Sigmoid colon (tissue), 7 donors: ENCODE data around the gene PDE7B. TPM values are rescaled to one million over a fixed set of nuclear protein-coding genes. Genes with fewer than 3 reads are reported as not detected.

Experiments used
- DNase-seq: peaks from one replicate; pipeline ENCODE4 v3.0.0-alpha.2; 2019
- H3K27ac ChIP-seq, 4 donors: fragments of 200-600 bp; sonication (generic); one replicate each; pipeline ENCODE4 v1.5.1; 2016 to 2019; ENCODE audit warnings: mild to moderate bottlenecking in 1 of 4
- H3K27me3 ChIP-seq, 3 donors: fragments of 200-600 bp; sonication (generic); one replicate each; pipeline ENCODE4 v1.5.1; 2019; ENCODE audit warnings: mild to moderate bottlenecking in 1 of 3
- H3K36me3 ChIP-seq, 4 donors: fragments of 200-600 bp; sonication (generic); one replicate each; pipeline ENCODE4 v1.5.1; 2016 to 2019
- H3K4me1 ChIP-seq, 4 donors: fragments of 200-600 bp; sonication (generic); one replicate each; pipeline ENCODE4 v1.5.1; 2017 to 2019
- H3K4me3 ChIP-seq, 4 donors: fragments of 200-600 bp; sonication (generic); one replicate each; pipeline ENCODE4 v1.5.1; 2017 to 2019; ENCODE audit warnings: mild to moderate bottlenecking in 2 of 4, moderate library complexity in 1 of 4
- H3K9me3 ChIP-seq, 4 donors: fragments of 200-600 bp in 3 of 4; sonication (generic) in 3 of 4; one replicate each; pipeline versions ENCODE4 v1.5.1 to v1.6.1; 2013 to 2019
- CTCF ChIP-seq, 4 experiments: fragments of 450-650 bp in 3 of 4; fragments of 200-600 bp in 1 of 4; IDR thresholded peaks; one replicate each; pipeline ENCODE4 v1.5.1; 2016 to 2019; ENCODE audit warnings: antibody characterized with exemption in 4 of 4, mild to moderate bottlenecking in 3 of 4, moderate library complexity in 2 of 4
- EP300 ChIP-seq, 4 donors: sonication (generic); formaldehyde crosslinking; IDR thresholded peaks; one replicate each; pipeline ENCODE4 v1.6.1; 2017; ENCODE audit warnings: antibody characterized with exemption in 4 of 4
- POLR2A ChIP-seq, 2 donors: fragments of 450-650 bp; IDR thresholded peaks; one replicate each; pipeline ENCODE4 v1.6.1; 2016; ENCODE audit warnings: antibody characterized with exemption in 2 of 2, mild to moderate bottlenecking in 2 of 2, moderate library complexity in 2 of 2
- POLR2AphosphoS5 ChIP-seq, 4 donors: sonication (generic); formaldehyde crosslinking; IDR thresholded peaks; one replicate each; pipeline ENCODE4 v1.6.1; 2017; ENCODE audit warnings: antibody characterized with exemption in 4 of 4
- WGBS, 2 donors: extraction: QIAGEN DNeasy Blood & Tissue Kit; methylation state at CpG; one replicate each; pipeline ENCODE4 v1.1.7; 2013; 5-methylcytosine and 5-hydroxymethylcytosine counted together
- intact Hi-C: fragments of 100-400 bp; cut with DNase I; formaldehyde crosslinking; loops from one replicate; pipeline ENCODE4 v1.15.1; 2023
- polyA plus RNA-seq, 3 donors: library from polyadenylated mRNA; stranded (reverse); fragments of 200-250 nt; gene quantifications; one replicate each; pipeline ENCODE4 v1.2.3, GENCODE V29; 2013
- total RNA-seq, 4 donors: library from RNA; depleted of rRNA; stranded (reverse); fragments of >200 nt; gene quantifications; one replicate each; pipeline ENCODE4 v1.1.0, GENCODE V29; 2016
- donor health status: healthy with polysubstance abuse.
- donor health status: Bipolar disorder and iron deficiency.
- donor health status: healthy.

Gene PDE7B
- total and polyA plus RNA-seq, 7 donors: 1.1 to 10.3 (median 6.3) TPM

DNA sequence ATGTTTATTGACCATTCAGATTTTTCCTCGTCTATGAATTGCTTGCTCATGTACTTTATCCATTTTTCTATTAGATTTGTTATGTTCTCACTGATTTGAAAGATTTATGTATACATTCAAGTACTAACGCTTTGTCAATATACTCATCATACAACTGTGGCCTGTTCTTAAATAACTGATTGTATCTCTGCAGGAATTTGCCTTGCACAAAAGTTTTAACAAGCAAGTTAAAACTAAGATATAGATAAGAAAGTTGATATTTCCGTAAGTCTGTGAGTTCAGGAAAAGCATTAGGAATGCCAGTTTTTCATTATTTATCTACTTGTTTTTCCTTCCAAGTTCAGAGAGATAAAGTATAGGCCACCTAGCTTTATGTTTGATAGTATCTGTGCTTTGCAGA lies 95.2 kb downstream of the PDE7B start:
- Histone ChIP-seq H3K27ac (no peak overlapping the region), H3K4me1 (no peaks in the 10 kb centered on the region), H3K4me3 (no peak overlapping the region), H3K9me3 (no peaks in the 10 kb centered on the region), H3K27me3 (no peaks in the 10 kb centered on the region), H3K36me3 (no peaks in the 10 kb centered on the region)
- intact Hi-C loops: no loop called here
- TF ChIP-seq EP300 (IDR thresholded peaks at IDR 0.05) (no peak), POLR2AphosphoS5 (IDR thresholded peaks at IDR 0.05) (no peak), POLR2A (IDR thresholded peaks at IDR 0.05) (no peak), CTCF (IDR thresholded peaks at IDR 0.05) (no peak)
- no peak for DNase-seq
- 65 to 74% methylated on average over 3 of the region's 3 CpGs for WGBS, 2 donors

GRCh38 chr6:135950669-135951068 lies 99.2 kb downstream of the PDE7B start:
- no peak for DNase-seq
- WGBS, 2 donors: 85 to 91% methylated on average over 7 of the region's 7 CpGs
- no peak for TF ChIP-seq POLR2A (IDR thresholded peaks at IDR 0.05)
- no peak for TF ChIP-seq POLR2AphosphoS5 (IDR thresholded peaks at IDR 0.05)
- no peak for TF ChIP-seq EP300 (IDR thresholded peaks at IDR 0.05)
- no peak for TF ChIP-seq CTCF (IDR thresholded peaks at IDR 0.05)

GRCh38 chr6:135951169-135951568 lies 99.7 kb downstream of the PDE7B start:
- TF ChIP-seq CTCF (IDR thresholded peaks at IDR 0.05) (no peak), POLR2AphosphoS5 (IDR thresholded peaks at IDR 0.05) (no peak), EP300 (IDR thresholded peaks at IDR 0.05) (no peak)
- H3K27ac ChIP-seq: no peak overlapping the region
- intact Hi-C loops: no loop called here
- no peaks in the 10 kb centered on the region for H3K4me1 ChIP-seq
- no peaks in the 10 kb centered on the region for H3K36me3 ChIP-seq
- H3K27me3 ChIP-seq: no peaks in the 10 kb centered on the region
- no peak for DNase-seq
- WGBS, 2 donors: 76 to 99% methylated on average over 1 of the region's 1 CpG
- H3K9me3 ChIP-seq: no peaks in the 10 kb centered on the region
- no peak overlapping the region for H3K4me3 ChIP-seq

More at GRCh38 chr6:135950669-135951068, 99.2 kb downstream of the PDE7B start:
- H3K4me3 ChIP-seq: no peak overlapping the region
- H3K9me3 ChIP-seq: no peaks in the 10 kb centered on the region
- H3K4me1 ChIP-seq: no peaks in the 10 kb centered on the region
- intact Hi-C loops: no loop called here
- no peaks in the 10 kb centered on the region for H3K27me3 ChIP-seq
- H3K36me3 ChIP-seq: no peaks in the 10 kb centered on the region
- H3K27ac ChIP-seq: no peak overlapping the region

GRCh38 chr6:135953818-135954217 lies 102.3 kb downstream of the PDE7B start:
- 83 to 86% methylated on average over 5 of the region's 5 CpGs for WGBS, 2 donors
- H3K36me3 ChIP-seq: no peaks in the 10 kb centered on the region
- peaks cover 0 to 3% (median 0%) of the 10 kb centered on the region in 3 donors for H3K27me3 ChIP-seq
- no peak for DNase-seq
- no peaks in the 10 kb centered on the region for H3K4me1 ChIP-seq
- no peak overlapping the region for H3K27ac ChIP-seq
- no peaks in the 10 kb centered on the region for H3K9me3 ChIP-seq
- intact Hi-C loops: no loop called here
- no peak overlapping the region for H3K4me3 ChIP-seq
- no peak for TF ChIP-seq POLR2A (IDR thresholded peaks at IDR 0.05)
- no peak for TF ChIP-seq EP300 (IDR thresholded peaks at IDR 0.05)
- no peak for TF ChIP-seq CTCF (IDR thresholded peaks at IDR 0.05)
- no peak for TF ChIP-seq POLR2AphosphoS5 (IDR thresholded peaks at IDR 0.05)

DNA sequence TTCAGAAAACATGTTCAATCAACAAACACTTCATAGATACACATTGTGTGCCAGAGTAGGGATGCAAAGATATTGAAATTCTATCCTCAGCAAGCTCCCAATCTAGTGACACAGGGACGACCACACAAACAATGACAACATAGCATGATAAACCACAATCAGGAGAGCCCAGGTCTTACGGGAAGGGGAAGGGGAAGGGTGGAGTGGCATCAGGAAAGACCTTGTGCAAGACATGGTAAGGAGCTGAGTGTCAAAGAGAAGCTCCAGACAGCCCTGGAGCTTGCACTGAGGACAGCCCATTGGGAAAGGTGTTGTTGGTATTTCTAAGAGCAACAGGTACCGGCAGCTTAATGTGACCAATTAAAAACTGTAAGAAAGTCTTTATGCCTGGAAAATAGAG lies 103.6 kb downstream of the PDE7B start:
- H3K4me3 ChIP-seq: no peak overlapping the region
- no peak for TF ChIP-seq POLR2AphosphoS5 (IDR thresholded peaks at IDR 0.05)
- TF ChIP-seq EP300 (IDR thresholded peaks at IDR 0.05): no peak
- no peak for TF ChIP-seq POLR2A (IDR thresholded peaks at IDR 0.05)
- TF ChIP-seq CTCF (IDR thresholded peaks at IDR 0.05): no peak
- no peaks in the 10 kb centered on the region for H3K4me1 ChIP-seq
- intact Hi-C loops: no loop called here
- no peak overlapping the region for H3K27ac ChIP-seq
- no peaks in the 10 kb centered on the region for H3K36me3 ChIP-seq
- H3K9me3 ChIP-seq: no peaks in the 10 kb centered on the region
- no peak for DNase-seq
- peaks cover 0 to 3% (median 0%) of the 10 kb centered on the region in 3 donors for H3K27me3 ChIP-seq
- 67 to 75% methylated on average over 3 of the region's 3 CpGs for WGBS, 2 donors
